ENCODE measurements around the gene SH3RF3.

Gene SH3RF3

GRCh38 chr2:109353806-109354745, 225.1 kb downstream of the SH3RF3 start:
- DNase-seq (ENCODE audit: low read depth) = no peak

GRCh38 chr2:109355192-109355843, 226.3 kb downstream of the SH3RF3 start:
- DNase-seq (ENCODE audit: low read depth) = no peak

- DNase-seq (ENCODE audit: low read depth) = no peak
Observed at GRCh38 chr2:109356324-109357035, 227.5 kb downstream of the SH3RF3 start.

- DNase-seq (ENCODE audit: low read depth) = no peak
Observed at GRCh38 chr2:109364217-109364616, 235.2 kb downstream of the SH3RF3 start.

- DNase-seq (ENCODE audit: low read depth) = no peak
Observed at GRCh38 chr2:109365131-109365530, 236.1 kb downstream of the SH3RF3 start.

GRCh38 chr2:109367683-109368082, 238.7 kb downstream of the SH3RF3 start:
- no peak for DNase-seq (ENCODE audit: low read depth)

GRCh38 chr2:109368798-109369197, 239.8 kb downstream of the SH3RF3 start:
- no peak for DNase-seq (ENCODE audit: low read depth)

GRCh38 chr2:109369671-109370191, 240.7 kb downstream of the SH3RF3 start:
- DNase-seq (ENCODE audit: low read depth) = no peak

GRCh38 chr2:109370399-109371035, 241.5 kb downstream of the SH3RF3 start:
- no peak for DNase-seq (ENCODE audit: low read depth)

- DNase-seq (ENCODE audit: low read depth) = no peak
Observed at GRCh38 chr2:109371481-109372170, 242.6 kb downstream of the SH3RF3 start.

GRCh38 chr2:109372171-109372568, 243.2 kb downstream of the SH3RF3 start:
- DNase-seq (ENCODE audit: low read depth) = no peak

GRCh38 chr2:109372614-109373013, 243.6 kb downstream of the SH3RF3 start:
- DNase-seq (ENCODE audit: low read depth) = no peak

- no peak for DNase-seq (ENCODE audit: low read depth)
Observed at GRCh38 chr2:109373791-109374547, 245.0 kb downstream of the SH3RF3 start.

- DNase-seq (ENCODE audit: low read depth) = no peak
Observed at GRCh38 chr2:109374548-109375130, 245.6 kb downstream of the SH3RF3 start.

- no peak for DNase-seq (ENCODE audit: low read depth)
Observed at GRCh38 chr2:109375131-109375561, 246.1 kb downstream of the SH3RF3 start.

GRCh38 chr2:109375656-109376055, 246.7 kb downstream of the SH3RF3 start:
- no peak for DNase-seq (ENCODE audit: low read depth)

- no peak for DNase-seq (ENCODE audit: low read depth)
Observed at GRCh38 chr2:109376115-109376514, 247.1 kb downstream of the SH3RF3 start.

- DNase-seq (ENCODE audit: low read depth) = no peak
Observed at GRCh38 chr2:109376796-109377495, 247.9 kb downstream of the SH3RF3 start.

GRCh38 chr2:109377976-109378375, 249.0 kb downstream of the SH3RF3 start:
- DNase-seq (ENCODE audit: low read depth) = no peak

Measured in activated T-cell treated with anti-CD3 and anti-CD28 coated beads for 1 hour (primary cell).